Lower lobe of right lung (tissue), 2 donors: Measurements from ENCODE around the gene NUTM2G. TPM values are rescaled to one million over a fixed set of nuclear protein-coding genes. Genes with fewer than 3 reads are reported as not detected.
"Not testable (repeated sequence)": the region's sequence is repeated elsewhere in the genome, so short reads cannot be mapped to it uniquely, and the experiment has no call there.

Experiments
- ATAC-seq, 2 donors: fragments of 200-7000 bp; cut with Tn5 transposase; one replicate each; pipeline ENCODE4 v1.9.1; 2020 to 2022; ENCODE audit warnings: mild to moderate bottlenecking in 2 of 2, moderate library complexity in 2 of 2
- DNase-seq: peaks from one replicate; pipeline ENCODE4 v3.0.0-alpha.2; 2020
- H3K27ac ChIP-seq: fragments of 200-600 bp; one replicate; pipeline ENCODE4 v1.8.0; 2022
- H3K27me3 ChIP-seq: fragments of 200-600 bp; one replicate; pipeline ENCODE4 v1.8.0; 2022; ENCODE audit warnings: low read depth
- H3K36me3 ChIP-seq: fragments of 200-600 bp; one replicate; pipeline ENCODE4 v1.8.0; 2022; ENCODE audit warnings: mild to moderate bottlenecking
- H3K4me1 ChIP-seq: fragments of 200-600 bp; one replicate; pipeline ENCODE4 v1.8.0; 2022
- H3K4me3 ChIP-seq: fragments of 200-600 bp; one replicate; pipeline ENCODE4 v1.8.0; 2022; ENCODE audit warnings: mild to moderate bottlenecking
- H3K9me3 ChIP-seq: fragments of 200-600 bp; one replicate; pipeline ENCODE4 v1.8.0; 2022
- intact Hi-C: fragments of 100-400 bp; cut with DNase I; formaldehyde crosslinking; loops from one replicate; pipeline ENCODE4 v1.11.0; 2022
- total RNA-seq: library from RNA; stranded (reverse); fragmentation: NEBNext Ultra II Directional; extraction: Animal tissue kit (Norgen Biotek cat#: 25700); gene quantifications from one replicate; pipeline ENCODE4 v1.2.1, GENCODE V29; 2021
- donor health status: DM: no; HTN: yes; CAD: no; lungs with severe emphysema.

Gene NUTM2G
- total RNA-seq, 1 donor from 2014 or later: not detected

DNA sequence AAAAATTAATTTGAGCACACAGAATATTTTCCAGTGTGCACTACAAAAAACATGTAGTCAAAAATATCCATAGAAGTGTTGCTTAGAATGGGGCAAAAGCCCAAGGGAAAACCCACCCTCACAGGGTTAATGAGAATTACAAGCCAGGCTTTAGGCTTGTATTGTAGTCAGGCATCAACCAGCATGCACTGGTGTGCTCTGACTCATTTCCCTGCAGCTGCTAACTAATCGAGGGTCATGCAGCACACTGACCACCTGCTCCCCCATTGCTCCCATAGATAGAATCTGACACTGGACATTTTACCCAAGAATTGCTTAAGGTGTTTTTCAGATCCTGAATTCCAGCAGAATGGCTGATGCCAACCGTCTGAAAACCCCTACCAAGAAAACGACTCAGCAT is 20.2 kb upstream of the NUTM2G start:
- ATAC-seq, H3K9me3 ChIP-seq, H3K4me3 ChIP-seq, H3K4me1 ChIP-seq, intact Hi-C loops, H3K27me3 ChIP-seq, H3K27ac ChIP-seq, DNase-seq, H3K36me3 ChIP-seq: not testable (repeated sequence)

DNA sequence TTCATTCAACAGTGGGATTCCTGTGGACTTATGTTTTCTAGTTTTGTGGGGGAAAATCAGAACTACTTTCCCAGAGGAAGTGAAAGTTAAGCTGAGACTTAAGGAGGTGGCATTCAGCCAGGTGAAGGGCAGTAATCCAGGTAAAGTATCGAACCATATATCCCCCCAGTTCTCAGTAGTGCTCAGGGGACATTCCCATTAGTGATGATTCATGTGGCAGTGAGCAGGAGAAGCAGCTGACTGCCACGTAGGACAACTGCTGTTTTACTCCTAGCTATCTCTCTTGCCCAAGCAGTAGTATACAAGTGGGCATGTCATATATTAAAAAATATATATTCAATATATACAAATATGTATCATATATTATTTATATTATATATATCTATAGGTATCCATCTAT is 13.1 kb upstream of the NUTM2G start:
- H3K36me3 ChIP-seq, H3K4me3 ChIP-seq, H3K27ac ChIP-seq, H3K9me3 ChIP-seq, DNase-seq, H3K27me3 ChIP-seq, H3K4me1 ChIP-seq, intact Hi-C loops, ATAC-seq: not testable (repeated sequence)

- DNase-seq, intact Hi-C loops, H3K4me1 ChIP-seq, H3K27me3 ChIP-seq, H3K4me3 ChIP-seq, H3K27ac ChIP-seq, H3K9me3 ChIP-seq, H3K36me3 ChIP-seq: not testable (repeated sequence)
- peak in 1 of 2 donors; percentile 30 for ATAC-seq
These were observed 12.1 kb upstream of the NUTM2G start for GRCh38 chr9:96916531-96916930.

- H3K4me1 ChIP-seq, H3K9me3 ChIP-seq, ATAC-seq, H3K27me3 ChIP-seq, H3K36me3 ChIP-seq, H3K4me3 ChIP-seq, H3K27ac ChIP-seq, intact Hi-C loops, DNase-seq: not testable (repeated sequence)
These were observed 10.1 kb upstream of the NUTM2G start for GRCh38 chr9:96918550-96918949.

DNA sequence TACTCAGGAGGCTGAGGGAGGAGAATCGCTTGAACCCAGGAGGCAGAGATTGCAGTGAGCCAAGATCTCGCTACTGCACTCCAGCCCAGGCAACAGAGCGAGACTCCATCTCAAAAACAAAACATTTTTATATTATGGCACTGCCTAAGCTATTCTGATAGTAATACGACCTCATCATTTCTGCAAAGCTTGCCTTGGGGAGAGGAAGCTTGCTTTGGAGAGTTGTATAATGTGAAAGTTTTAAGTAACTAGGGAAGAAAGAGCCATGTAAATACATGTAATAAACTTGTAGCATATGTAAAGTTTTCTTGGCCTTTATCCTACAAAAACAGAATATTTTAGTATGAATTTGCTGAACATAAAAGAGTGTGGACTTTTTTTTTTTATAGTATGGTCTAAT is 7.8 kb upstream of the NUTM2G start:
- H3K27ac ChIP-seq, H3K4me1 ChIP-seq, intact Hi-C loops, H3K9me3 ChIP-seq, H3K27me3 ChIP-seq, H3K4me3 ChIP-seq, DNase-seq, H3K36me3 ChIP-seq, ATAC-seq: not testable (repeated sequence)

DNA sequence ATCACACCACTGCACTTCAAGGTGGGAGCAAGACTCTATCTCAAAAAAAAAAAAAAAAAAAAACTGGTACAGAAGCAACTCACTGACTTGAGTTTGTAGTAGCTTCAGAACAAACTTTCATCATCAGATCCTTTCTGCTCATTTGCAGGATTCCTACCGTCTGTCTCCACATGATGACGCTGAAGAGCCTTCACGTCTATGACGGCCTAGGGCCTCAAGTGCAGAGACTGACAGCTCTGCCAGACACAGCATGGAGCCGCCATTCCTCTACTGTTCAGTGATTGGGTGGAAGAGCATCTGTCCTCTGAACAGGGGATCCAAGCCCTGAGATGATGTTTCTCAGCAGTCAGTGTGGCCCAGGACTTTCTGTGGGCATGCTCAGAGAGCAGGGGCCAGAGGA is 3.1 kb upstream of the NUTM2G start:
- H3K27me3 ChIP-seq, intact Hi-C loops, H3K27ac ChIP-seq, ATAC-seq, DNase-seq, H3K9me3 ChIP-seq, H3K4me3 ChIP-seq, H3K4me1 ChIP-seq, H3K36me3 ChIP-seq: not testable (repeated sequence)

- DNase-seq, intact Hi-C loops, H3K27me3 ChIP-seq, H3K4me1 ChIP-seq, ATAC-seq, H3K36me3 ChIP-seq, H3K9me3 ChIP-seq, H3K4me3 ChIP-seq, H3K27ac ChIP-seq: not testable (repeated sequence)
These were observed 3.0 kb downstream of the NUTM2G start for GRCh38 chr9:96931665-96932064.

GRCh38 chr9:96934097-96934496 is 5.5 kb downstream of the NUTM2G start:
- H3K27ac ChIP-seq, H3K4me1 ChIP-seq, intact Hi-C loops, H3K36me3 ChIP-seq, ATAC-seq, H3K9me3 ChIP-seq, DNase-seq, H3K4me3 ChIP-seq, H3K27me3 ChIP-seq: not testable (repeated sequence)

DNA sequence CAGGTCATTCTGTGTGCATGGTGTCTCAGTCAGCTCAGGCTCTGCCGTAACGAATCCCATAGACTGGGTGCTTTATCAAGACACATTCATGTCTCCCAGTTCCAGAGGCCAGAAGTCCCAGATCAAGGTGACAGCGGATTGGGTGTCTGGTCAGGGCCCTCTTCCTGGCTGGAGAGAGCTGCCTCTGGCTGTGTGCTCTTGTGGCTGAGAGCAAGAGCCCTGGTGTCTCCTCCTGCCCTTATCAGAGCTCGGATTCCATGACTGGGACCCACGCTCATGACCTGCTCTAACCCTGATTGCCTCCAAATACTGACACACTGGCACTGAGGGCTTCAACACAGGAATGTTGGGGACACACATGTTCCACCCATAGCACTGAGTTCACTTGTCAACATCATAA is 6.1 kb downstream of the NUTM2G start:
- H3K4me3 ChIP-seq, H3K4me1 ChIP-seq, H3K36me3 ChIP-seq, H3K9me3 ChIP-seq, ATAC-seq, intact Hi-C loops, H3K27me3 ChIP-seq, DNase-seq, H3K27ac ChIP-seq: not testable (repeated sequence)

- DNase-seq: not testable (repeated sequence)
These were observed 6.8 kb downstream of the NUTM2G start for GRCh38 chr9:96935401-96935800.

GRCh38 chr9:96937442-96937841 is 8.8 kb downstream of the NUTM2G start:
- intact Hi-C loops, H3K27ac ChIP-seq, H3K36me3 ChIP-seq, H3K4me1 ChIP-seq, H3K4me3 ChIP-seq, DNase-seq, H3K27me3 ChIP-seq, H3K9me3 ChIP-seq, ATAC-seq: not testable (repeated sequence)

More at GRCh38 chr9:96935401-96935800, 6.8 kb downstream of the NUTM2G start:
- H3K4me3 ChIP-seq, H3K4me1 ChIP-seq, intact Hi-C loops, H3K27me3 ChIP-seq, ATAC-seq, H3K27ac ChIP-seq, H3K9me3 ChIP-seq, H3K36me3 ChIP-seq: not testable (repeated sequence)

DNA sequence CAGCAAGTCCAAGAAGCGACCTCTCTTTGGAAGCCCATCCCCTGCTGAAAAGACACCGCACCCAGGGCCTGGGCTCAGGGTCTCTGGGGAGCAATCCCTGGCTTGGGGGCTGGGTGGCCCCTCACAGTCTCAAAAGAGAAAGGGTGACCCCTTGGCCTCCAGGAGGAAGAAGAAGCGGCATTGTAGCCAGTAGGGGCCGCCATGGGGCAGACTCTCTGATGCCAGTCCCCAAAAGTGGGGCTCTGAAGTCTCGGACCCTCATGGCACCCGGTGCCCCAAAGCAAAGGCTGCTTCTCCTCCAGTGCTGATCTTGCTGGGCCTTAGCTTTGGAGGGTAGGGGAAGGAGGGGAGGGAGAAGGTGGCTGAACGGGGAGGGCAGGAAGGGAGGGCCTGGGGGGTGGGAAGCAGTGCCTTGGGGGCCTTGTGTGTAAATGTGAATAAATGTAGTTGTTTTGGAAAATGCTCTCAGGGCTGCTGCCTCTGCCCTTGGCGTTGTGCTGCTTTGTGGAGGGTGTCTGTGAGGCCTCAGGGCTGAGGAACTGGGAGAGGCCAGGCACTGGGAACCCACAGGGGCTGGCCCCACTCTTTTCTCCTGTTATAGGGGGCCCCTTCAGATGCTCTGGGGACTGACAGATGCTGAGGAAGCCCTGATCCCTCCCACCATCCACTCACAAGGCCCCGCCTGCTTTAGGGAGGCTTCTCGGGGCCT is 10.5 kb downstream of the NUTM2G start:
- H3K4me1 ChIP-seq, ATAC-seq, DNase-seq, intact Hi-C loops, H3K4me3 ChIP-seq, H3K36me3 ChIP-seq, H3K9me3 ChIP-seq, H3K27ac ChIP-seq, H3K27me3 ChIP-seq: not testable (repeated sequence)

DNA sequence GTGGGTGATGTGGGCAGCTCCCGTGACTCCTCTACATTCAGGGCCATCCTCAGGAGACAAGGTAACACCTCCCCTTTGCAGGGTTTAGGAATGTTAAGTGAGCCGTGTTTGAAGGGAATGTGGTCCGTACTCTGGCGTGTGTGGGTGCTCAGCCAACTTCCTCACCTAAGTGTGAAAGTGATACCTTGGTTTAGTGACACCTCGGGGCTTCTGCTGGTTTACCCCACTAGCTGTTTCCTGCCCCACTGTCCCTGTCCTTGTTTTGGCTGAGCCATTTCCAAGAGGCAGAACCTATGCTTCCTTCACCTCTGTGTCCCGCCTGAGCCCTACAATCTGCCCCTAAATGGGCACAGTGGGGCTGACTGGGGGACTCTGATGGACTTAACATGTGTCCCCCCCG is 12.3 kb downstream of the NUTM2G start:
- H3K4me3 ChIP-seq, ATAC-seq, H3K27me3 ChIP-seq, DNase-seq, H3K9me3 ChIP-seq, H3K27ac ChIP-seq, H3K36me3 ChIP-seq, H3K4me1 ChIP-seq, intact Hi-C loops: not testable (repeated sequence)

DNA sequence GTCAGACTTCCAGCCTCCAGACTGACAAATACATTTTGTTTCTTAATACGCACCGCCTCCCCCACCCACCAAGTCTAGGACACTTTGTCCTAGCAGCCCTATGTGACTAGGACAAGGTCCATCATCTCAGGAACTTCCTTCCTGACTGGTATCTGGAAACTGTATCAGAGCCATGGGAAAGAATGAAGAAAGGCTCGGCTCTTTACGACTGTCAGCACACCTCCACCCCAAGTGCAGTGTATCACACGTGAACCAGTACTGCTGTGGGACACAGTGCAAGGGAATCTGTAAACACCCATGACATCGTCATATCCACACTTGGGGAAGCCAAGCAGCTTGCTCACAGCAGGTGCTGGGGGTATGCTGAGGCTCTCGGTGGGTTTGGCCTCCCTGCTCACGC is 13.0 kb downstream of the NUTM2G start:
- H3K27ac ChIP-seq, H3K9me3 ChIP-seq, H3K27me3 ChIP-seq, intact Hi-C loops, H3K4me1 ChIP-seq, H3K4me3 ChIP-seq, H3K36me3 ChIP-seq, ATAC-seq, DNase-seq: not testable (repeated sequence)
